GM03348 (cell line): ENCODE data around the gene TES.
"Not testable (repeated sequence)": the region's sequence is repeated elsewhere in the genome, so short reads cannot be mapped to it uniquely, and the experiment has no call there.

Source experiments
- DNase-seq: peaks from one replicate; pipeline ENCODE4 v3.0.0; 2012; ENCODE audit warnings: low spot score

TES gene

GRCh38 chr7:116290740-116291139 is 80.4 kb downstream of the TES start:
- peak; percentile 11 for DNase-seq

GRCh38 chr7:116291937-116292336 is 81.6 kb downstream of the TES start:
- no peak for DNase-seq

GRCh38 chr7:116292381-116292780 is 82.0 kb downstream of the TES start:
- no peak for DNase-seq

- no peak for DNase-seq
Measured at GRCh38 chr7:116293139-116293538, 82.8 kb downstream of the TES start.

- no peak for DNase-seq
Measured at GRCh38 chr7:116293633-116294032, 83.3 kb downstream of the TES start.

GRCh38 chr7:116295903-116296302 is 85.6 kb downstream of the TES start:
- not testable (repeated sequence) for DNase-seq

GRCh38 chr7:116298055-116298454 is 87.7 kb downstream of the TES start:
- DNase-seq, result no peak

GRCh38 chr7:116298576-116298975 is 88.2 kb downstream of the TES start:
- no peak for DNase-seq

- DNase-seq, result no peak
Measured at GRCh38 chr7:116305485-116306408, 95.4 kb downstream of the TES start.

- DNase-seq, result no peak
Measured at GRCh38 chr7:116306409-116307048, 96.2 kb downstream of the TES start.

- DNase-seq, result no peak
Measured at GRCh38 chr7:116307253-116307652, 96.9 kb downstream of the TES start.
